Fibroblast of villous mesenchyme (primary cell): ENCODE data around the gene MSANTD2. TPM values are rescaled to one million over a fixed set of nuclear protein-coding genes. Genes with fewer than 3 reads are reported as not detected.

Experiments used
- DNase-seq: peaks from one replicate; pipeline ENCODE4 v3.0.0-alpha.2; 2010; ENCODE audit warnings: low read depth
- H3K4me3 ChIP-seq: 2 replicates; pipeline ENCODE4 v1.5.1; 2011; ENCODE audit warnings: low read depth, mild to moderate bottlenecking, low read length
- CTCF ChIP-seq: IDR thresholded peaks from 2 replicates; pipeline ENCODE4 v1.5.1; 2012; ENCODE audit warnings: low read depth, mild to moderate bottlenecking, low read length; ENCODE audit not compliant: insufficient read depth
- total RNA-seq: library from RNA; depleted of rRNA; stranded (reverse); fragments of >200 nt; gene quantifications from 2 replicates; pipeline ENCODE4 v1.2.3, GENCODE V29; 2012

MSANTD2 gene
- total RNA-seq, 1 donor, result 11.2 TPM

GRCh38 chr11:124748481-124749343, 51.5 kb downstream of the MSANTD2 start:
- DNase-seq, result no peak
- H3K4me3 ChIP-seq, result no peak overlapping the region
- TF ChIP-seq CTCF, result no peak

- no peak overlapping the region for H3K4me3 ChIP-seq
- no peak for TF ChIP-seq CTCF
- no peak for DNase-seq
Measured at GRCh38 chr11:124748100-124748418, 52.1 kb downstream of the MSANTD2 start.

DNA sequence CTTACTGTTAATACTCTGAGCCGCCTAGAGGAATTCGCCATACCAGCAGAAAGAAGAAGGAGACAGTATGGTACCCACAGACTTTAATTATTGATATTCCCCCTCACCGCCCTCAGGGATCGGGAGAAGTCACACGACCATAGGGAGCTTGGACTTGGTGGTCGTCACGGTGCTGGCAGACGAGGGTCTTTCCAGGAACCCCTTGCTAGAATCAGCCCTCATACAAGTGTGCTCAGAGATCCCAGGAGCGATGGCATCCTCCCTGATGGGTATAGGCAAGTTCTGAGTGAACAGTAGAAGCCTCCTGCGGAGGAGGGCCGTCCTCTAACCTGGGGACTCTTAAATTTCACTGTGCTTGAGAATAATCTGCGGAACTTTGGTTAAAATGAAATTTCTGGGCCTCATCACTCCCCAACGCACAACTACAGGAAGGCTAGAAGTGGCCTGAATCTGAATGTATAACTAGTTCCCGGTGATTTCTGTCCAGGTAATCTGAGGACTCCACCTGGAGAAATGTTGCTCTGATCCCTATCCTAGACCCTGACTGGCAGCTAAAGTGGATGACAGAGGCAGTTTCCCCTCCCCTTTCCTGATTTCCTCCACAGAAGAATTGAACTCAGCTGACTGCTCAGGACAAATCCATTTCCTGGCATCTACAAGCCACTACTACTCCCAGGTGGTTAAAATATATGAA, 52.7 kb downstream of the MSANTD2 start:
- no peak for TF ChIP-seq CTCF
- no peak for DNase-seq
- no peak overlapping the region for H3K4me3 ChIP-seq

DNA sequence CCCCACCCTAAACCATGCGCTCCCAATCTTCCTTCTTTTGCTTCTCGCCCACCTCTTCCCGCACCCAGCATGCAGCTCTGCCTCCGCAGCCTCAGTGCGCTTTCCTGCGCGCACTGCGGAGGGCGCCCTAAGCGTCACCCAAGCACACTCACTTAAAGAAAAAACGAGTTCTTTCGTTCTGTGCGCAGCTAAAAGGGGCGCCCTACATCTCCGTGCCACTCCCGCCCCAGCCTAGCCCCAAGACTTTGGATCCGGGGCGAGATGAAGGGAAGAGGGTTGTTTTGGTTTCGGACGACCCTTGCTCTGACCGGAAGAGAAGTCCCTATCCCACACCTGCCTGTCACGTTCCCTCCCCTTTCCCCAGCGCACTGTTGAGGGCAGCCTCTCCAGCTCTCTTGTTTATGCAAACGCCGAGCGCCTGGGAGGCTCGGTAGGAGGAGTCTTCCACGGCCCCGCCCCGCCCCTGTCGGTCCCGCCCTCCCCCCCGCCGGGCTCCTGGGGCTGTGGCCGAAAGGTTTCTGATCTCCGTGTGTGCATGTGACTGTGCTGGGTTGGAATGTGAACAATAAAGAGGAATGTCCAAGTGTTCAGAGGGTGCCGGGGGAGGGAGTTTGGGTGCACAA, 53.5 kb downstream of the MSANTD2 start:
- H3K4me3 ChIP-seq, result peak overlapping the region; percentile 67
- peak; percentile 56 for TF ChIP-seq CTCF
- DNase-seq, result peak; percentile 85

DNA sequence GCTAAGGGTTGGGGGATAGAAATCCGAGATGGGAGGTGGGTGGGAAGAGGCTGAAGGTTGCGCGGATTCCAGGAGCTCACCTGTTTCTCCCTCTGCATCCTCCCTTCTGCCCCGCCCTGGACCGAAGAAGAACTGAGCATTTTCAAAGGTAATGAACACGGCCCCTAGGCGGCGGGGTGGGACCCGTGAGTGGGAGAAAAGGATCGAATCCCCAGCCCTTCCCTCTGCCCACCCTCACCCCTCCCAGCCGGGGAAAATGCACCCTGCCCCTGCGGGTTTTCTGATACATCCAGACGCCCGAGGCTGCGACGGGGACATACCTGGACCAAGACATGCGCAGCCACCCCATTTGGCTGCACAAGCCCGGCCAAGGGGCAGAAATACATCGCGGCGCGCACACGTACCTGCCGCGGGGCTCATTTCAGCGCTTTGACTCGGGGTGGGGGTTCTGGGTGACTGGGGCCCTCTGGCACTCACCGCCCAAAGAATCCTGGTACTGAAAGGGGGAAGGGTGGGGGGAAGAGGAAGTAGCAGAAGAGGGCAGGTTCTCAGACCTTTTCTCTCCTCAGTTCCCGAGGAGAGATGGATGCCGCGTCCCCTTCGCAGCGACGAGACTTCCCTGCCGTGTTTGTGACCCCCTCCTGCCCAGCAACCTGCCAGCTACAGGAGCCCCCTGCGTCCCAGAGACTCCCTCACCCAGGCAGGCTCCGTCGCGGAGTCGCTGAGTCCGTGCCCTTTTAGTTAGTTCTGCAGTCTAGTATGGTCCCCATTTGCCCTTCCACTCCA, 54.2 kb downstream of the MSANTD2 start:
- peak overlapping the region; percentile 67 for H3K4me3 ChIP-seq
- DNase-seq, result no peak
- TF ChIP-seq CTCF, result peak; percentile 36

DNA sequence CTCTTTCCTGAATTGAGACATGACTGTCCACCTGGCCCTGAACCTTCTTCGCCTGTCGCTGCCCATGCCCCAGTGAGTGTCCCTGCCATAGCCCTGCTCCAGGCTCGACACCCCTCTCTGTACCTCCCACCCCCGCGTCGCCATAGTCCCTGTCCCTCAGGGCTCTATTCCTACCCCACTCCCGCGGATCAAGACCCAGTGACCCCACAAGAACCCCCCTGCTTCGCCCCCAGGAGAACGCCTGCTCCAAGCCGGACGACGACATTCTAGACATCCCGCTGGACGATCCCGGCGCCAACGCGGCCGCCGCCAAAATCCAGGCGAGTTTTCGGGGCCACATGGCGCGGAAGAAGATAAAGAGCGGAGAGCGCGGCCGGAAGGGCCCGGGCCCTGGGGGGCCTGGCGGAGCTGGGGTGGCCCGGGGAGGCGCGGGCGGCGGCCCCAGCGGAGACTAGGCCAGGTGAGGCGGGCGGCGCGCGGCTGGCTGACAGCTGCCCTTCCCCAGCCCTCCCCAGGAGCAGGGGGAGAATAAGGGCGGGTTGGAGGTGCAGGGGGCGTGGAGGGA, 54.9 kb downstream of the MSANTD2 start:
- TF ChIP-seq CTCF, result no peak
- no peak for DNase-seq
- peak overlapping the region; percentile 67 for H3K4me3 ChIP-seq
